ENCODE measurements around the gene PRPSAP2. TPM values are rescaled to one million over a fixed set of nuclear protein-coding genes. Genes with fewer than 3 reads are reported as not detected.

PRPSAP2 gene
- total RNA-seq, 1 donor from 2014 or later, result 25.3 TPM

DNA sequence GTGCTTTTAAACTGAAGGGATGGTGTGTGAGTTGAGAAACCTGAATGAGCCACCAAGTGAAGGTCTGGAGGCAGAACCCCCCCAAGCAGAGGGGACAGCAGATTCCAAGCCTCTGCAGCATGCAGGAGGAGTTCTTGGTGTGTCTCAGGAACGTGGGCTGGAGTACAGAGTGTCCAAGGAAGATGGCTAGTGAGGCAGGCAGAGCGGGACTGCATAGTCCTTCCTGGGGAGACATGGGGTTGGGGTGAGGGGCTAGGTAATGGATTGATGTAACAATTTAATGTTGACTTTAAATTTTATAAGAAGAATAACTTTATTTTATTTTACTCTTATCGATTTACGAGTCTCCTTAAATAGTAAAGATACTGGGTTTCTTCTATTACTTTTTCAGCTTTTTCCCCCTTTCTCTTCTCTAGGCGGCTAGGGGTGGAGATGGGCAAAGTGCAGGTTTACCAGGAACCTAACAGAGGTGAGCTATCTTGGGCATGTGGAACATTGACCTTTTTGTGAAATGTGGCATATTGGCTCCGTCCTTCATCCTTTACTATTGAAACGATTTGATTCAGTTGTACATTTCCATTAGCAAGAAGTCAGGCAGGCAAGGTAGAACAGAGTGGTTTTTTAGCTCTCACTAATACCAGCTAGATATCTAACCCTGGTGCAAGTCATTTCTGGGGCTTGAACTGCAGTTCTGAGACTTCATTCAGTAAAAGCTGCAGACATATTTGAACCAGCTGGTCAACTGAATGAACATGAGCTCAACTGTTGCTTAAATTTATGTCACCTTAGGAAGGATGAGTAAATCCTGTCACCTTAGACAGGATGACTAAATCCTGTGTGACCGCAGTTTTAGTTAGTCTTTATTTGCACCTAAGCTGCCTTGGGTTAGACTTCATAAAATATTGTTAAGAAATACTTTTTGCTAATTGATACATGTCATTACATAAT, 9.2 kb downstream of the PRPSAP2 start:
- no peak overlapping the region for H3K27ac Mint-ChIP-seq (ENCODE audit: unreplicated experiment)
- no peak for TF ChIP-seq CTCF (IDR thresholded peaks at IDR 0.05)
- H3K36me3 Mint-ChIP-seq (ENCODE audit: low read depth), result peaks cover 14% of the 10 kb centered on the region
- H3K9me3 Mint-ChIP-seq (ENCODE audit: low read depth), result no peaks in the 10 kb centered on the region
- no peaks in the 10 kb centered on the region for H3K4me1 Mint-ChIP-seq (ENCODE audit: low read depth)
- no peak overlapping the region for H3K4me3 Mint-ChIP-seq (ENCODE audit: unreplicated experiment)
- DNase-seq (ENCODE audit: low spot score), result no peak
- H3K27me3 Mint-ChIP-seq (ENCODE audit: low read depth), result no peaks in the 10 kb centered on the region

DNA sequence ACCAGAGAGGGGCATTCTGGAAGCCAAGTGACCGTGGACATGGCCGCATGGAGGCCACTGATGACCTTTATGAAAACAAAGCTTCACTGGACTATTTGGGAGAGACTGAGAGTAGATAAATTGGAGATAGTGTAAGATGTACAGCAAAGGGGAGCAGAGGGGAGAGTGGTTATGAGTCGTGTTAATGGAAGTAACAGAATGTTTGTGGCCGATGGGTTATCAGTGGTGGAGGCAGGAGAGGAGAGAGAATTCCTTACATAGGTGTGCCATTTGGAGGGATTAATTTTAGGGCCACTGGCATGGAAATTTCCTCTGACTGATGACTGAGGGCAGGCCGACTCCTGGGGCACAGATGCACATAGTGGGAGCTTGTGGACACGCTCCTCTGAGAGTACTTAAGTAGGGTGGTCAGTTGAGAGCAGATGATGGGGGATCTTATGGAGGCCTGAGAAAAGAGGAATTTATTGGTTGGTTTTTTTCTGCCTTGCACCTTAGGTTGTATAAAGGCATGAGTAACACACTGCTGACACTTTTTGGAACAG, 19.2 kb downstream of the PRPSAP2 start:
- Mint-ChIP-seq H3K27ac (ENCODE audit: unreplicated experiment) (no peak overlapping the region), H3K4me1 (ENCODE audit: low read depth) (peaks cover 6% of the 10 kb centered on the region), H3K36me3 (ENCODE audit: low read depth) (peaks cover 34% of the 10 kb centered on the region), H3K9me3 (ENCODE audit: low read depth) (no peaks in the 10 kb centered on the region), H3K4me3 (ENCODE audit: unreplicated experiment) (no peak overlapping the region), H3K27me3 (ENCODE audit: low read depth) (no peaks in the 10 kb centered on the region)
- no peak for TF ChIP-seq CTCF (IDR thresholded peaks at IDR 0.05)
- no peak for DNase-seq (ENCODE audit: low spot score)

- no peak for TF ChIP-seq CTCF (IDR thresholded peaks at IDR 0.05)
- H3K4me1 Mint-ChIP-seq (ENCODE audit: low read depth), result peaks cover 18% of the 10 kb centered on the region
- H3K9me3 Mint-ChIP-seq (ENCODE audit: low read depth), result peaks cover 2% of the 10 kb centered on the region
- DNase-seq (ENCODE audit: low spot score), result no peak
- H3K27ac Mint-ChIP-seq (ENCODE audit: unreplicated experiment), result peak overlapping the region; percentile 14
- H3K36me3 Mint-ChIP-seq (ENCODE audit: low read depth), result peaks cover 29% of the 10 kb centered on the region
- H3K4me3 Mint-ChIP-seq (ENCODE audit: unreplicated experiment), result no peak overlapping the region
- H3K27me3 Mint-ChIP-seq (ENCODE audit: low read depth), result no peaks in the 10 kb centered on the region
Measured at GRCh38 chr17:18888766-18889290, 30.9 kb downstream of the PRPSAP2 start.

DNA sequence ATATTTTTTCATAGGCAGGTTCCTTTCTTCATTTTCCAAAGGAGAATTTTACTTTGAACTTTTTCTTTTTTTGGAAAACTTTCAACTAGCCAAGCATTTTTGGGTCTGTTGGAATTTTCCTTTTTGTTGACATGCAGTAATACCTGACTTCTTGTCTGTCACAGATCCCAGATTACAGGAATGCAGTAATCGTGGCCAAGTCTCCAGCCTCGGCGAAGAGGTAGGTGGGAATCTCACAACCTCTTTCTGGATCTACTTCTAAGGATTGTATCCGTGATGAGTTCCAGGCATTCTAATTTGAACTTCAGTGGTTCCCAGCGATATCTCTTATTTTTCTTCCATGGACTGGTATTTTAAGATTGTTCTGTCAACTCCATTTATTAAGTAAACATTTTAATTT, 31.7 kb downstream of the PRPSAP2 start:
- Mint-ChIP-seq H3K27me3 (ENCODE audit: low read depth) (no peaks in the 10 kb centered on the region), H3K27ac (ENCODE audit: unreplicated experiment) (peak overlapping the region; percentile 74), H3K4me3 (ENCODE audit: unreplicated experiment) (no peak overlapping the region), H3K4me1 (ENCODE audit: low read depth) (peaks cover 18% of the 10 kb centered on the region), H3K36me3 (ENCODE audit: low read depth) (peaks cover 26% of the 10 kb centered on the region), H3K9me3 (ENCODE audit: low read depth) (peaks cover 2% of the 10 kb centered on the region)
- DNase-seq (ENCODE audit: low spot score), result no peak
- TF ChIP-seq CTCF (IDR thresholded peaks at IDR 0.05), result no peak

GRCh38 chr17:18891541-18891940, 33.6 kb downstream of the PRPSAP2 start:
- Mint-ChIP-seq H3K36me3 (ENCODE audit: low read depth) (peaks cover 26% of the 10 kb centered on the region), H3K27me3 (ENCODE audit: low read depth) (no peaks in the 10 kb centered on the region), H3K27ac (ENCODE audit: unreplicated experiment) (no peak overlapping the region), H3K4me1 (ENCODE audit: low read depth) (peaks cover 18% of the 10 kb centered on the region), H3K9me3 (ENCODE audit: low read depth) (peaks cover 2% of the 10 kb centered on the region), H3K4me3 (ENCODE audit: unreplicated experiment) (no peak overlapping the region)
- no peak for DNase-seq (ENCODE audit: low spot score)
- TF ChIP-seq CTCF (IDR thresholded peaks at IDR 0.05), result no peak
